ENCODE data around the gene TDP1.
"Not testable (repeated sequence)": the region's sequence is repeated elsewhere in the genome, so short reads cannot be mapped to it uniquely, and the experiment has no call there.

Gene TDP1

DNA sequence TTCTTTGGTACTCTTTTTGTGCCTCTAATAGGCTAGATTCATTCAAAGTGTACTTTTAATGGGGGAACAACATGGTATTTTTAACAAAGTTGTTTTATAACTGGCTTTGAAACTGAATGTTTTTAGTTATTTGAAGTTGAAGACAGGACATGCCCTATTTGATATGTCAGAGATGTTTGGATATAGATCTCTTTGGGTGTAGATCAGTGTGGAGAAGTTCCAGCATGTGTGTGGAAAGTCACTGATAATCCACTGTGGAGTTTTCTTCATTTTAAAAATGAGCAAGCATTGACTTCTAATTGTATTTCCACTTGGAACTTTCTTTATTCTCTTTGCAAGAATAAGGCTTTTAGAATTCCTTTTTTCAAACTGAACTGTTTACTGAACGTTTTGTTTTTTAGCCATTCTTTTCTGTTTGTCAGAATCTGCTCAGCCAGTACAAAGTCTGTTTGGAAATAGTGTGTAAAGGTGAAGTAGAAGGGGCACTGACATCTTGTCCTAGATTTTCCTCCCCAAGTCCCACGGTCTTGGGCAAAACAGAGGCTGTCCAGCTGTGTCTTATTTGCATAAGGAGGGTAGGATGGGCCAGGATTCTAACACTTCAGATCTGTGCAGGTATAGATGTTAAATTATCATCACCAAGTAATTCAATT is 35.0 kb downstream of the TDP1 start:
- DNase-seq = no peak

DNA sequence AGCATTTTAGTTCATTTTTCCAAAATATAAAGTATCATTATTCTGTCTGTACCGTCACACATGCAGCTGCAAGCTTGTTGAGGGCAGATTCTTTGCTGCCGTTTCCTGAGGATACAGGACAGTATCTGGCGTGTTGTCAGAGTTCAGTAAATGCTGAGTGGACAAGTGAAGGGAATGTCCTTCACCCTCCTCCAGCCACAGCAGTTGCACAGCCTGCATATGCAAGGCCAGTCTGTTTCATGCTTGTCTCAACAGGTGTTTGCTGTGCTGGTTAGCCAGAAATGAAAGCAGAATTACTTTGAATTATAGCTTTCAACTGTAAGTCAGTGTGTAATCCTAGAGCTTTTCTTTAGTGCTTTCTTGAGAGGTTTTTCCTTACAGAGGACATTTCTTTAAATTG is 36.5 kb downstream of the TDP1 start:
- no peak for DNase-seq

DNA sequence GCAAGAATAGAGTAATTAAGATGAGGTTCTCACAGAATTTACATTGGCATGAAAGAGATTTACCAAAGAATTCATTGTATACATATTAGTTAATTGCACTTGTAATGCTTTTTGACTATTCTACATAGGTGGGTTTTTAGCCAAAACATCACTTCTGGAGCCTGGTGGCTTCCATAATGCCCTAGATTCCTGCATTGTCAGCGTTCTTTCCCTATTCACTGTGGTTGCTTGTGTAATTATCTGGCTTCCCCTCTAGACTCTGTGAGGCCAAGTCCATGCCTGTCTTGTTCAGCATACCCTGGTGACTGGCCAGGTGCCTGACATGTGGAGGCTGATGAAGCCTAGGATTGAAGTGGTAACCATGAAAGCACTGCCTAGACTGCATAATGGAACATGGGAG is 41.2 kb downstream of the TDP1 start:
- DNase-seq = no peak

DNA sequence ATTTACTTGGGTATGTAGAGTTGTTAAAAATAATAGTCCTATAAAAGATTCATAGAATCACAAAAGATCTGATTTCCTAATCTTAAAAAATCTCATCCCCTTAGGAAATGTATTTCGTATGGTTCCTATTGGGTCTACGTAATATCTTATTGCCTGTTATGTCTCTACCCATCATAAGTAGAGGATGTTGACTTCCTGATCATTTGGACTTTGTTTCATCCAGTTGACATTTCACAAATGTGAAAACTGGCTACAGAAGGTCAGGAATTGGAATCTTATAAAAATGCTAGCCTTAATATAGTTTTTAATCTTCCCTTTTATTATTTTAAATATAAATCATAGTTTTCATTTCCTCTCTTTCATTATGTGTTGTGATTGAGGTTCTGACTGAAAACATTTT is 45.2 kb downstream of the TDP1 start:
- DNase-seq = no peak

DNA sequence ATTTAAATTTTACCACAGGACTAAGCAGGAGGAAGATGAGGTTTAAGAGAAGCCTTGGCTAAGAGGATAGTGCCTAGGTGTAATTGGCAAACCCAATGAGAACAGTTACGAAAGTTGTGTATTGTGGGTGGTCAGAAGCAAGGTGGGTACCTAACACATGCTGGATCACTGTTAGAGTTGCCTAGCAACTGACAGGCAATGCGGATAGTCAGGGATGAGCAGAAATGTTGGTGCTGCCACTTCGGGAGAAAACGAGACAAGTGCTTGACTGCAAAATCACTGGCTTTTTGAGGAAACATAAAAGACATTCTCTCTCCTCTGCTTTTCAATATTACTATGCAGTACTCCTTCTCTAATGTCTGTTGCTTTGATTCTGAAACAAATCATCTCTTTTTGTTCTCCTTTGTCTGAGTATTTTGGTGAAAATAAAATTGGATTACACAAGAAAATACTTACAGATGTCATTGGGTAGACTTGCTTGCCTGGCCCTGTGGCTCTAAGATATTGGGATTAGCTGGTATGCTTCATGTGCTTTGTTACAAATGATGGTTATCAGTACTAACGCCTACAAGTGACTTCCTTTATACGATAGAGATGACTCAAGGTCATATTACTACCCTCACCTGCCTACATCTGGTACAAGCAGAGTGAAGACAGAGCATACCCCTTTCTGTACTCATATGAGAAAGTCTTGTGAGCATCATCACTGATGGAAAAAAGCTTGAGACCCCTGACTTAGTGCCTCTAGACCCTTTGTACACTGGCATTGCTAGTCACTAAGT is 48.0 kb downstream of the TDP1 start:
- DNase-seq = no peak

DNA sequence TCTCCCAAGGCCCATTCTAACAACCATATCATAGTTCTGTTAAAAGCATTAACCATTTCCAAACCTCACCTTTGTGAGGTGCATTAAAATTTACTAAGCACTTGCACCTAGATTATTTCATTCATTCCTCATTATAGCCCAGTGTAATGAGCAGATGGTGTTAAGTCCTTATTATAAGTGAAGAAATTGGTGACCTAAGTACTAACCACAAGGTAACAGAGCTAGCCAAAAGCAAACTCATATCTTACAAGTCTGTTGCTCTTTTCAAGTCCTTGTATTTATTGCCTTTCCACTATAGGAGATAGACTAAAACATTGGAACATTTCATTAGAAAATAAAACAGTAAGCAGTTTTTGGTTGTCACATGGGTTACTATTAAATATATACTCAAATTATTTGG is 49.7 kb downstream of the TDP1 start:
- no peak for DNase-seq

DNA sequence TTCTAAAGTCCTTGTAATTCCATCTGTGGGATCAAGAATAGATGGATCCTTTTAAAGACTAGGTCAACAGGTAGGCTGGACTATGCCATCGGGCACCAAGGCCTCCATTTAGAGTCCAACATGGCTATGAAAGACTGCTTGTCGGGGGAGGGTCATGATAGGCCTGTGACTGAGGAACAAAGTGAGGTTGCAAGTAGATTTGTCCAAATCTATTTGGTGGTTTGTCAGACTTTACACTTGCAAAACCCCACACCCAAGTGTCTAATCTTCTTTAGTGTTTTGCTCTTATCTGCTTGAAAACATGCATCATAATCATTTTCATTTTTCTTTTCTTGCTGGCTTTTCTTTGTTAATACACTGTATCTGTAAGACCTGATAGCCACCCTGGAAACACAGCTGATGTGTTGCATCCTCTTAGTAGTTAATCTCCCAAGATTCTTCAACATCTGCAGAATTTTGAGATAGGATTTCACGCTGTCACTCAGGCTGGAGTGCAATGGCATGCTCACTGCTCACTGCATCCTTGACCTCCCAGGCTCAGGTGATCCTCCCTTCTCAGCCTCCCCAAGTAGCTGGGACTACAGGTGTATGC is 50.3 kb downstream of the TDP1 start:
- DNase-seq = no peak

DNA sequence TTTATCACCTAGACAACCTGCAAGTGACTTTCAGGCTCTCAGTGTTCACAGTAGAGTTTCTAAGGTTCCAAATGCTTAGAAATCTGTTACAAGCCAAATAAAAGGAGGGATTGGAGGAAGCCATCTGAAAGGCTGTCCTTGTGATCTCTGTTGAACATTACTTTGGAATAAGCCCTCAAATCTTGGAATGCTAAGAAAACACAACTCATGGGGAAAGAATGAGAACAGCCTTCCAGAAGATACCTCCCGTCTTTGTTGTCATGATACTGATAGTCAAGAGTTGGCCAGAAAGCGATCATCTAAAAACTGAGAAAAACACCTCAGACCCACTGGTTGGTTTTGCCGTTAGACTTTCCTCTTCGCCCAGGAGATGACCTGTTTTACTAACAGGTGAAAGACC is 61.6 kb downstream of the TDP1 start:
- peak; percentile 59 for DNase-seq

DNA sequence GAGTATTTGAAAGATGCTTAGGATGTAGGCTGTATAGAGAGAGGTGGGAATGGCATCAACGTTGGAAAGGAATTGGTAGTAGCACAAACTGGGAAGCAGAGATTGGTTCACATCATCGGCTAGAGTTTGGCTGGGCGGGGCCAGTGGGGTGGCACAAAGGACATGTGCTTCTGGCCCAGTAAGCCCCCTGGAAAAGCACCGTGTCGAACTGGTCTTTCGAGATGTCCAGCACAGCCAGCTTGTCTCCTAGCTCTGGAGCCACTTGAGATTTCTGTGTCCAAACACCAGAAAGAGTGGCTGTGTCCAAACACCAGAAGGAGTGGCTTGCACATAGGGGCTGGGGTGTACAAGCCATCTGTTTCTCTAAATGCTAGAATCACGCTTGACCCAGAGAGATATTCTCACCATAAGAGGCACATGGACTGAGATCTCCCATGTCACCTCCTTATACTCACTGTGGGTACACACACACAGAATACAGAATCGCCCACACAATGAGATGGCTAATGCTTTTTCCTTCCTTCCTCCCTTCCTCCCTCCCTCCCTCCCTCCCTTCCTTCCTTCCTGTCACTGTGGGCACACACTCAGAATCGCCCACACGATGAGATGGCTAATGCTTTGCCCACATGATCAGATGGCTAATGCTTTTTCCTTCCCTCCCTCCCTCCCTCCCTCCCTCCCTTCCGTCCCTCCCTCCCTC is 64.2 kb downstream of the TDP1 start:
- DNase-seq = no peak

DNA sequence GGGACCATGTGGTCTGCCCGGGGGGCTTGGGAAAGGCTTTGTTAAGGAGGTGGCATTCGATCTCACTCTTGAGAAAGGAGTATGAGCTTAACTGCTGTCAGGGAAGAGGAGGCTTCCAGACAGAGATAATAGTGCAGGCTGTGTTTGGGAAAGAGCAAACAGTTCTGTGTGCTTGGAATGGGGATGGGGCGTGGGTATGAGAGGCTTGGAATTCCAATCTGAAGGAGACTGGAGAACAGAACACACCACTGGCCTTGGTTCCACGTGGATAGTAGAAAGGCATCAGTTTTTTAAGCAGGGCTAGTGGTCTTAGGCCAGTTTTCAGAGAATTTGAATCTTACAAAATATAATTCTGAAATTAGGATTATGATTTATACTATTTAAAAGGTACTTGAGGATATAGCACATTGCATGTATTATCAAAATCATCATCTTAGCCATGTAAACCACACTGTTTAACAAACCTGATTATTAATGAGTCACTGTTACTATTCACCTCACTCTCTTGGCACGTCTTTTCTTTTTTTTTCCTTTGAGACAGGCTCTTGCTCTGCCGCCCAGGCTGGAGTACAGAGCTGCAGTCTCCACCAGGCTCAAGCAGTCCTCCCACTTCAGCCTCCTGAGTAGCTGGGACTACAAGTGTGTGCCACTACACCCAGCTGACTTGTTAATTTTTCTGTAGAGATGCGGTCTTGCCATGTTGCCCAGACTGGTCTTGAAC is 67.6 kb downstream of the TDP1 start:
- no peak for DNase-seq

DNA sequence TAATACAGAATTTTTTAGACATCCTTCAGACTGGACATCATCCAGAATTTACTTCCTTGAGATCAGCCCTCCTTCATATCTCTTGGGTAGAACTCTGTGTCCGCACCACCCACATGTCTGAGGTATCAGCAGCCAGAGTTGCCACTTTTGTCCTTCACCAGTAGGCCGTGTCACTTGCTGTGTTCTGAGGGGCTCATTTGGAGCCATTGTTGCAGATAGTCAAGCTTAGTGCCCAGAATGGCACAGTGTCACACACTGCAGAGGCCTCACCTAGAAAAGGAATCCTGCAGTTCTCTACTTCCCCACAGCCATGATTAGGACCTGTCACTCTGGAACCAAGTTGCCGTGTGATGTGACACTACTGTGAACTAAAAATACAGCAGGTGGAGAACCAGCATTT is 69.2 kb downstream of the TDP1 start:
- DNase-seq = no peak

DNA sequence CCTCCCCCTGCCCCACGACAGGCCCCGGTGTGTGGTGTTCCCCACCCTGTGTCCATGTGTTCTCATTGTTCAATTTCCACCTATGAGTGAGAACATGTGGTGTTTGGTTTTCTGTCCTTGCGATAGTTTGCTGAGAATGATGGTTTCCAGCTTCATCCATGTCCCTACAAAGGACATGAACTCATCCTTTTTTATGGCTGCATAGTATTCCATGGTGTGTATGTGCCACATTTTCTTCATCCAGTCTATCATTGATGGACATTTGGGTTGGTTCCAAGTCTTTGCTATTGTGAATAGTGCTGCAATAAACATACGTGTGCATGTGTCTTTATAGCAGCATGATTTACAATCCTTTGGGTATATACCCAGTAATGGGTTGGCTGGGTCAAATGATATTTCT is 70.9 kb downstream of the TDP1 start:
- not testable (repeated sequence) for DNase-seq

DNA sequence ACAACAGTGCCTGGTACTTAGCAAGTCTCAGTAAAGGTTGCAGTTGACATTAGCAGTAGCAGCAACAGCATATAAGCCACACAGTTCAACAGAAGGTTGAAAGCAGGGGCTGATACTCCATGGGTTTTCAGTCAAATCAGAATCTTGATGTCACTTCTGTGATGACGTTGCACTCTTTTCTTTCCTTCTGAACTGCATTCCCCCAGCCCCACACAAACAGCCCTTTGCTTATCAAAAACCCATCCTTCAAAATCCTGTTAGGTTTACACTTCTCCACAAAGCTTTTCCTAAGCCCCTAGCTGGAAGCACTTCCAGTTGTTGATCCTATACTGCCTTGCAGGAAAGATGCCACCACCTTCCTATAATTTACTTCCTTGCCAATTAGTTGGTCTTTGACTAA is 72.1 kb downstream of the TDP1 start:
- no peak for DNase-seq

DNA sequence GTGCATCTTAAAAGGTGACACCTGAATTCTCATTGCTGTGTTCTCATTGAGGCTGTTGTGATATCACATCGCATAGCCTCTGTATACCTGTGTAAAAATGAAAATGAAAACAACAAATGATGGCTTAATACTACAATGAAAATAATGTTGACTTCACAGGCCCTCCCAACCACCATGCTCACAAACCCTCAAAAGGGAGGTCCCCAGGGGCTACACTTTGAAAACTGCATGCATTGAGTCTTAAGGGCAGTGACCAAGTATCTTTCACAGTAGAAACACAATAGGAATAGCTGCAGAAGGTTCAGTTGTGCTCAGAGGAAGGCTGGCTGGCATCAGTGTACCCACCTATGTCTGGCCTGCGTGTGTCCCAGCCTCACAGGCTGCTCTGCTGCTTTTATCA is 78.4 kb downstream of the TDP1 start:
- no peak for DNase-seq

DNA sequence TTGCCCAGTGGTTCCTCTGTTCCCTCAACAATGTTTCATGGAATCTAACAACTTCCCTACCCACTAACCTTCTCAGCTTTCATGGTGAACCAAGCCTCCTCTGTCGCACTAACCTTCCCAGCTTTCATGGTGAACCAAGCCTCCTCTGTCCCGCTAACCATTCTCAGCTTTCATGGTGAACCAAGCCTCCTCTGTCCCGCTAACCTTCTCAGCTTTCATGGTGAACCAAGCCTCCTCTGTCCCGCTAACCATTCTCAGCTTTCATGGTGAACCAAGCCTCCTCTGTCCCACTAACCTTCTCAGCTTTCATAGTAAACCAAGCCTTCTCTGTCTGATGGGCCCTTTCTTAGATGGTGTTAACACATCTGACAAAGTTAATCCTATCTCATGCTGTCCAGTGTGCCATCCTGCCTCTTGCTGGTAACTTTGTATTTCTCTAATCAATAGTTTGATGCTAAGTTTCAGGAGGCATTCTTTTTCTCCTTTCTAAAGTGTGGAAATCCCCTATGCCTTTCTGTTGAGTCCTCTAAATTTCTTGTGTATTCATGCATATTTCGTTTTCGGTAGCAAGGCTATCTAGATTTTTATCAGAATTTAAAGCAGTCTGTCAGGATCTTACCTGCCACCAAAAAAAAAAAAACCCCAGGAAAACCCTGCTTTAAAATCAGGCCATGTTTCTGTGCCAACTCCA is 79.3 kb downstream of the TDP1 start:
- no peak for DNase-seq

DNA sequence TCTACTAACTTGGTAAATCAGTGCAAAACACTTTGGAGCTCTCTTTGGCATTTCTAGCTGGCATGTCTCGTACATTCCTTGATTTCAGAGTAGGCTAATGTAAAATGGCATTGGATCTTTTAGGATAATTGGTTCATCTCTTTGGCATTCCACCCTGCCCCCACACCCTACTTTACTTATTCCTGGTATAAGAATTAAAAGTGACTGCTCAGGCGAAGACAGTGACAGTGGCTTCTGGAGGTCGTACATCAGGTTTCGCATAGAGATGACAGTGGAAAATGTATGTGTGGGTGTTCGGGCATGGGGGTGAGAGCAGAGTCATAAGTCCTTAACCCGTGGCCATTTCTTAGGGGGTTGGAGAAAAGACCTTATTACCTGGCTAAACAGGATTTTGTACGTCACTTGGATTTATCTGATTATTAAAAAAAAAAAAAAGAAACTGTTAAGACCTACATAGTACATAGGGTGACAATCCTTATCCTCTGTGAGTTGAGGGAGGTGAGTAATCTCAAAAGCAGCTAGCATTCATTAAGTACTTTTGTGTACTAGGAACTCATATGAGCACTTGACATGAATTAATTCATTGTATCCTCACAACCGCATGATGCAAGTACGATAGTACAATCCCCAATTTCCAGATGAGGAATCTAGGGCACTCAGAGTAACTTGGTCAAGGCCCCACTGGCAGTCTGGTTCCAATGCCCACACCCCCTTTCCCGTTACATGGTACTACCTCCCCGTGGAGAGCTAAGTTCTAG is 83.7 kb downstream of the TDP1 start:
- no peak for DNase-seq

DNA sequence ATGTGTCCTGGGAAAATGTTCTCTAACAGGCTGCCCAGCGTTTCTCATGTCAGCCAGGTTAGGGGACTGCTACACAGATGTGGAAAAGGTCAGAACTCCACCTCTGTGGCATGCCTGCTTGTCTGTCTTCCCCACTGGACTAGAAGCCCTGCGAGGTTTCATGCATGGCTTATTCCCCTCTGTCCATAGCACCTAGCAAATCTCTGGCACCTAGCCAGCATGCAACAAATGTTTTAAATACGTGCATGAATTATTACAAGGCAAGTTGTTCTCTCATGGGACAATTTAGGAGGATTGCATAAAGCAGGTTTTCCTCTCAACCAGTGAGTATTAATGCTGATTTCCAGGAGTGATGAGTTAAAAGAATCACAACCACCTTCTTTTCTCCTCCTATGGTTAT is 84.7 kb downstream of the TDP1 start:
- no peak for DNase-seq

DNA sequence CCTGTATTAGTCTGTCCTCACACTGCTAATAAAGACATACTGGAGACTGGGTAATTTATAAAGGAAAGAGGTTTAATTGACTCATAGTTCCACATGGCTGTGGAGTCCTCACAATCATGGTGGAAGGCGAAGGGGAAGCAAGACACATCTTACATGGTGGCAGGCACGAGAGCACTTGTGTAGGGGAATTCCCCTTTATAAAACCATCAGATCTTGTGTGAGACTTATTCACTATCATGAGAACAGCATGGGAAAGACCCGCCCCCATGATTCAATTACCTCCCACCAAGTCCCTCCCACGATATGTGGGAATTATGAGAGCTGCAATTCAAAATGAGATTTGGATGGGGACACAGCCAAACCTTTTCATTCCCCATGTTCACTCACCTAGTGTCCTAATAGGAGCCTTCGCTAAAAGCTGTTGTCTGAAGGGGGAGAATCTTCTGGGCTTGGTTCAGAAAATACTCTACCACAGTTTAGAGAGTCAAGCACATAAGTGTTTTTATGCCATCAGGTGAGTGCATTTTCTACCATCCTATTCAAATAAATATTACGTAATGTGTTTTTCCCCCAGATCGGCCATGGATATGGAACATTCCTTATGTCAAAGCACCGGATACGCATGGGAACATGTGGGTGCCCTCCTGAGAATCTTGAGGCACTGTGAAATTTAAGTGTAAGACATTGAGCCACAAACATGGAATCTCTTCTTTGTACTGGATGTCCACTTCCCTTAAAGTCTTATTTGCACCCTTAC is 86.9 kb downstream of the TDP1 start:
- no peak for DNase-seq

DNA sequence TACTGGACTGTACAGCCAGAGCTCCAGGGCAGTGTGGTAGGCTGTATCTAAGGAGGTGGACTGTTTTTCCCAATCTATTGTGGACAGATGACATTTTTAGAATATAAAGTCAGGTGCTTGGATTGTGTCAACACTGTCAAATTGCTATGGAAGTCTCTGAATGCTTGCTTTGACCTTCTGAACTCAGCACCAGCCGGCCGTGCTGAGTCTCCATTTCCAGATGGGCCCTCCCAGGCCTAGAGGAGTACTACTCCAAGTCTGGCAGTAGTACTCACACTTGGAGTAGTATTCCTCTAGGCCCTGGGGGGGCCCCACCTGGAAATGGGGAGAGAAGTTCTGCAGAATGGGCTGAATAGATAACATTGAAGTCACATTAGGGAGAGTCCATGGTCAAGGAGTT is 89.9 kb downstream of the TDP1 start:
- no peak for DNase-seq

DNA sequence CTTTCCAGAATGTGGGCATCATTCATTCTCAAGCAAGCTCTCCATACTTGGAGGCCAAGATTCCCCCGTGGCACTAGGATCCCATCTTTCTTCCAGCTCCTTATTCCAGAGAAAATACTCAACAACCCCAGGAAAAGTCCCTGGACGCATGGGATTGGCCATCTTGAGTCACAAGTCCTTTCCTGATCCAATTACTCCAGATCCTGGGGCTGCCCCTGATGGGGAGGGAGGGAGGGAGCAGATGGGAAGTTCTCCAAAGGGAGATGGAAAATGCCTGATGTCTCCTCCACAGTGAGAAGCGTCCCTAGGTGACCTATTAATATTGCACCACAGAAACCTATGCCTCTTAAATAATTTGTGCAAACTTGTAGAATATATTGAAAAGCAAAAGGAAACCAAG is 93.7 kb downstream of the TDP1 start:
- DNase-seq = no peak

DNA sequence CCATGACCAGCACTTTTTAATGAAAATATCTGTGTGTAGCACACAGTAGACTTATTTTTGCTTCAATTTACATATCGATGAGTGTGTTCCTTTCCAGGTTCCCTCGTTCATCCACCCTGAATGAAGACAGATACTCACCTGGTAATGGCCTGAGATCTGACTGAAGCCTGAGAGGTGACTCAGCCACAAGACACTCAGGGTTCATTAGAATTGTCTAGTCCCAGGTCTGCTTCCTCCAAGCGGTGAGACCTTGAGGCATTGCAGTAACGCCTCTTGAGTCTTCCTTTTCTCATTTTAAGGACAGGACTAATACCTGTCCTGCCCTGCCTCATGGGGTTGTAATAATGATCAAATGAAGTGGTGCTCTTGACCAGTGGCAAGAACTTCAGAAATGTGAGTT is 94.5 kb downstream of the TDP1 start:
- DNase-seq = no peak
